ENCODE measurements around the gene DTHD1. TPM values are rescaled to one million over a fixed set of nuclear protein-coding genes. Genes with fewer than 3 reads are reported as not detected.

DTHD1 gene
- polyA plus RNA-seq, 1 donor (not counting 4 experiments of a cell fraction or from before 2014, with no cell fraction given): not detected

- DNase-seq (ENCODE audit: low read depth, low spot score) (no peak), FAIRE-seq (no peak)
- H3K9me3 ChIP-seq (ENCODE audit: control insufficient read depth, low read depth, low read length): no peaks in the 10 kb centered on the region
- H3K27ac ChIP-seq (ENCODE audit: control insufficient read depth, insufficient read depth, low read length): no peak overlapping the region
- no peaks in the 10 kb centered on the region for H3K27me3 ChIP-seq (ENCODE audit: control insufficient read depth, extremely low read depth, insufficient read depth, low read length)
- no peaks in the 10 kb centered on the region for H3K36me3 ChIP-seq (ENCODE audit: control insufficient read depth in 2 of 2, extremely low read depth in 1 of 2, insufficient read depth in 2 of 2, low read length in 2 of 2)
- H3K9me1 ChIP-seq (ENCODE audit: control insufficient read depth, extremely low read depth, insufficient read depth, low read length): no peaks in the 10 kb centered on the region
- TF ChIP-seq EZH2 (IDR thresholded peaks at IDR 0.05; ENCODE audit: low read length): no peak
- no peak for TF ChIP-seq CTCF (optimal IDR thresholded peaks at IDR 0.05 in 1 of 3, IDR thresholded peaks at IDR 0.05 in 1 of 3, conservative IDR thresholded peaks at IDR 0.05 in 1 of 3; ENCODE audit: extremely low read depth in 1 of 3, insufficient read depth in 2 of 3, low read length in 3 of 3)
- no peak overlapping the region for H3K4me2 ChIP-seq (ENCODE audit: control insufficient read depth, extremely low read depth, insufficient read depth, low read depth, low read length)
- H3K9ac ChIP-seq (ENCODE audit: control insufficient read depth, extremely low read depth, insufficient read depth, low read length): no peak overlapping the region
- no peaks in the 10 kb centered on the region for H4K20me1 ChIP-seq (ENCODE audit: control insufficient read depth, extremely low read depth, insufficient read depth, low read length)
- no peaks in the 10 kb centered on the region for H3K4me1 ChIP-seq (ENCODE audit: control insufficient read depth, extremely low read depth, insufficient read depth, low read length)
- dilution Hi-C loops (cut with MboI; ENCODE audit: extremely low pct_ligation_motif_present, low sequenced_read_pairs): no loop called here
- no peak overlapping the region for H2AFZ ChIP-seq (ENCODE audit: control insufficient read depth, low read length)
- H3K4me3 ChIP-seq (ENCODE audit: control insufficient read depth in 2 of 3, extremely low read depth in 1 of 3, insufficient read depth in 2 of 3, low read depth in 1 of 3, low read length in 3 of 3): no peak overlapping the region
- no peaks in the 10 kb centered on the region for H3K79me2 ChIP-seq (ENCODE audit: control insufficient read depth, insufficient read depth, low read length)
Observed at GRCh38 chr4:36308150-36308549, 26.7 kb downstream of the DTHD1 start.

DNA sequence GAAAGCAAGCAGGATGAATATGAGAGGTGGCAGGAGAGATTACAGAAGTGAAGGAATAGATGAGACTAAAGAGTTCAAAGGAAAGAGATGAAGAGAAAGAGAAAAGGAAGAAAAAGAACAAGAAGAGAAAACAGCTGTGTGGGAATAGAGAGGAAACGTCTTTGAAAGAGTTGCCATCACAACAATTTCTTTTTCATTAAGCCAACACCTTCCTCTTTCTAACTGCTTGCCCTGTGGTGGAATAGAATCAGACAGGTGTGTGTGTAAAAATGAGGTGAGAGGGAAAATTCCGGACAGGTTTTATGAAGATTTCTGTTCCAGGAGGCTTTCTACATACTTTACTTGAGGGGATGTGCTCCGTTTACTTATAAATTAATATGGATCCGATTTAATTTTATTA, 28.8 kb downstream of the DTHD1 start:
- TF ChIP-seq EZH2 (IDR thresholded peaks at IDR 0.05; ENCODE audit: low read length) (no peak), CTCF (optimal IDR thresholded peaks at IDR 0.05 in 1 of 3, IDR thresholded peaks at IDR 0.05 in 1 of 3, conservative IDR thresholded peaks at IDR 0.05 in 1 of 3; ENCODE audit: extremely low read depth in 1 of 3, insufficient read depth in 2 of 3, low read length in 3 of 3) (no peak)
- Histone ChIP-seq H3K79me2 (ENCODE audit: control insufficient read depth, insufficient read depth, low read length) (no peaks in the 10 kb centered on the region), H3K27me3 (ENCODE audit: control insufficient read depth, extremely low read depth, insufficient read depth, low read length) (no peaks in the 10 kb centered on the region), H3K4me1 (ENCODE audit: control insufficient read depth, extremely low read depth, insufficient read depth, low read length) (no peaks in the 10 kb centered on the region), H3K9ac (ENCODE audit: control insufficient read depth, extremely low read depth, insufficient read depth, low read length) (no peak overlapping the region), H2AFZ (ENCODE audit: control insufficient read depth, low read length) (no peak overlapping the region), H3K36me3 (ENCODE audit: control insufficient read depth in 2 of 2, extremely low read depth in 1 of 2, insufficient read depth in 2 of 2, low read length in 2 of 2) (no peaks in the 10 kb centered on the region), H3K4me2 (ENCODE audit: control insufficient read depth, extremely low read depth, insufficient read depth, low read depth, low read length) (no peak overlapping the region), H4K20me1 (ENCODE audit: control insufficient read depth, extremely low read depth, insufficient read depth, low read length) (no peaks in the 10 kb centered on the region), H3K9me1 (ENCODE audit: control insufficient read depth, extremely low read depth, insufficient read depth, low read length) (no peaks in the 10 kb centered on the region), H3K27ac (ENCODE audit: control insufficient read depth, insufficient read depth, low read length) (no peak overlapping the region), H3K4me3 (ENCODE audit: control insufficient read depth in 2 of 3, extremely low read depth in 1 of 3, insufficient read depth in 2 of 3, low read depth in 1 of 3, low read length in 3 of 3) (no peak overlapping the region), H3K9me3 (ENCODE audit: control insufficient read depth, low read depth, low read length) (no peaks in the 10 kb centered on the region)
- no peak for DNase-seq (ENCODE audit: low read depth, low spot score)
- dilution Hi-C loops (cut with MboI; ENCODE audit: extremely low pct_ligation_motif_present, low sequenced_read_pairs): no loop called here
- no peak for FAIRE-seq

Measured in keratinocyte (primary cell).